ENCODE results near the gene BORCS5.

GRCh38 chr12:12508612-12509011 is 151.7 kb downstream of the BORCS5 start:
- TF ChIP-seq CTCF (IDR thresholded peaks at IDR 0.05; ENCODE audit: insufficient read depth, low read length, poor library complexity, severe bottlenecking): no peak
- TF ChIP-seq EZH2phosphoT487 (conservative IDR thresholded peaks at IDR 0.05; ENCODE audit: low read length): no peak
